GM21390 (cell line): ENCODE data around the gene CA6.
"Not testable (repeated sequence)": the region's sequence is repeated elsewhere in the genome, so short reads cannot be mapped to it uniquely, and the experiment has no call there.

ENCODE experiments used
- ATAC-seq: cut with Tn5 transposase; IDR thresholded peaks from one replicate; pipeline ENCODE4 v1.9.1; 2021; ENCODE audit not compliant: unreplicated experiment

CA6 gene

GRCh38 chr1:9004031-9004699, 58.5 kb downstream of the CA6 start:
- ATAC-seq, result no peak

GRCh38 chr1:9004700-9005394, 59.2 kb downstream of the CA6 start:
- ATAC-seq, result no peak

- ATAC-seq, result no peak
Measured at GRCh38 chr1:9005395-9005708, 59.7 kb downstream of the CA6 start.

GRCh38 chr1:9006956-9007615, 61.4 kb downstream of the CA6 start:
- no peak for ATAC-seq

- no peak for ATAC-seq
Measured at GRCh38 chr1:9008236-9008635, 62.6 kb downstream of the CA6 start.

GRCh38 chr1:9009438-9010370, 64.0 kb downstream of the CA6 start:
- ATAC-seq, result no peak

GRCh38 chr1:9010781-9011323, 65.2 kb downstream of the CA6 start:
- ATAC-seq, result no peak

GRCh38 chr1:9013819-9014218, 68.2 kb downstream of the CA6 start:
- ATAC-seq, result no peak

GRCh38 chr1:9014475-9015375, 69.1 kb downstream of the CA6 start:
- no peak for ATAC-seq

GRCh38 chr1:9016455-9016854, 70.8 kb downstream of the CA6 start:
- no peak for ATAC-seq

GRCh38 chr1:9018333-9018732, 72.7 kb downstream of the CA6 start:
- ATAC-seq, result no peak

GRCh38 chr1:9019896-9020295, 74.2 kb downstream of the CA6 start:
- no peak for ATAC-seq

GRCh38 chr1:9020305-9020704, 74.6 kb downstream of the CA6 start:
- ATAC-seq, result no peak

- not testable (repeated sequence) for ATAC-seq
Measured at GRCh38 chr1:9022026-9022738, 76.5 kb downstream of the CA6 start.

GRCh38 chr1:9022773-9023172, 77.1 kb downstream of the CA6 start:
- no peak for ATAC-seq
